ENCODE results near the gene HOXC11. TPM values are rescaled to one million over a fixed set of nuclear protein-coding genes. Genes with fewer than 3 reads are reported as not detected.

The HOXC11 gene
- total RNA-seq, 4 donors from 2014 or later = 0.69 to 3.3 TPM; not detected in 2

DNA sequence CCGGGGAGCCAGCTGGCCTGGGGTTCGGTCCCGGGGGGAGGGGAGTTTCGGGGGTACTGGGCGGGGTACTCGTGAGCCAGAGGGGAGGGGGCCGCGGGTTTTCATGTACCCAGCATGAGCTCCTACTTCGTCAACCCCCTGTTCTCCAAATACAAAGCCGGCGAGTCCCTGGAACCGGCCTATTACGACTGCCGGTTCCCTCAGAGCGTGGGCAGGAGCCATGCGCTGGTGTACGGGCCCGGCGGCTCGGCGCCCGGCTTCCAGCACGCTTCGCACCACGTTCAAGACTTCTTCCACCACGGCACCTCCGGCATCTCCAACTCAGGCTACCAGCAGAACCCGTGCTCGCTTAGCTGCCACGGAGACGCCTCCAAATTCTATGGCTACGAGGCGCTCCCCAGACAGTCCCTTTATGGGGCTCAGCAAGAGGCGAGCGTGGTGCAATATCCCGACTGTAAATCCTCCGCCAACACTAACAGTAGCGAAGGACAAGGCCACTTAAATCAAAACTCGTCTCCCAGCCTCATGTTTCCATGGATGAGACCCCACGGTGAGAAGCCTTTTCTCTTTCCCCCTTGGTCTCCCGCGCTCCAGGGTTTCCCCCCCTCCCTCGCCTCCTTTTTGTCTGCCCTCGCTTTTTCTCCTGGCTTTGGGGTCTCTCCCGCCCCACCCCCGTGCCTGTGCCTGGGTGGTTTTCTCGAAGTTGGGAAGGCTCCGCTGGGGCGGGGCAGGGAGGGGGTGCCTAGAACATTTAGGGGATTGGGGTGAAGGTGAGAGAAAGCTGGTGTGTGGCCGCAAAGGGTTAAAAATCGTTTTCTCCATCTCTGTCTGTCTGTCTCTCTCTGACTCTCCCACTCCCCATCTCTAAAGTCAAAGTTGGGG is 36.5 kb downstream of the HOXC11 start:
- no peaks in the 10 kb centered on the region for H3K9me3 ChIP-seq
- no peak for TF ChIP-seq POLR2A (IDR thresholded peaks at IDR 0.05)
- TF ChIP-seq, protein P1, sequence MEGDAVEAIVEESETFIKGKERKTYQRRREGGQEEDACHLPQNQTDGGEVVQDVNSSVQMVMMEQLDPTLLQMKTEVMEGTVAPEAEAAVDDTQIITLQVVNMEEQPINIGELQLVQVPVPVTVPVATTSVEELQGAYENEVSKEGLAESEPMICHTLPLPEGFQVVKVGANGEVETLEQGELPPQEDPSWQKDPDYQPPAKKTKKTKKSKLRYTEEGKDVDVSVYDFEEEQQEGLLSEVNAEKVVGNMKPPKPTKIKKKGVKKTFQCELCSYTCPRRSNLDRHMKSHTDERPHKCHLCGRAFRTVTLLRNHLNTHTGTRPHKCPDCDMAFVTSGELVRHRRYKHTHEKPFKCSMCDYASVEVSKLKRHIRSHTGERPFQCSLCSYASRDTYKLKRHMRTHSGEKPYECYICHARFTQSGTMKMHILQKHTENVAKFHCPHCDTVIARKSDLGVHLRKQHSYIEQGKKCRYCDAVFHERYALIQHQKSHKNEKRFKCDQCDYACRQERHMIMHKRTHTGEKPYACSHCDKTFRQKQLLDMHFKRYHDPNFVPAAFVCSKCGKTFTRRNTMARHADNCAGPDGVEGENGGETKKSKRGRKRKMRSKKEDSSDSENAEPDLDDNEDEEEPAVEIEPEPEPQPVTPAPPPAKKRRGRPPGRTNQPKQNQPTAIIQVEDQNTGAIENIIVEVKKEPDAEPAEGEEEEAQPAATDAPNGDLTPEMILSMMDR (IDR thresholded peaks at IDR 0.05) = no peak
- H3K27ac ChIP-seq = peak overlapping the region in 1 of 2 donors; percentile 39
- peak overlapping the region in 1 of 2 donors; percentile 47 for H3K4me3 ChIP-seq
- intact Hi-C loops (cut with DNase I; ENCODE audit: low total_unique reads) = loop anchor here (5.0 kb wide), 1 partner anchor 183 kb away; no protein-coding TSS in a partner anchor
- H3K36me3 ChIP-seq = no peaks in the 10 kb centered on the region
- DNase-seq = no peak
- H3K4me1 ChIP-seq = no peaks in the 10 kb centered on the region
- peaks cover 4 to 31% of the 10 kb centered on the region in 2 donors for H3K27me3 ChIP-seq

DNA sequence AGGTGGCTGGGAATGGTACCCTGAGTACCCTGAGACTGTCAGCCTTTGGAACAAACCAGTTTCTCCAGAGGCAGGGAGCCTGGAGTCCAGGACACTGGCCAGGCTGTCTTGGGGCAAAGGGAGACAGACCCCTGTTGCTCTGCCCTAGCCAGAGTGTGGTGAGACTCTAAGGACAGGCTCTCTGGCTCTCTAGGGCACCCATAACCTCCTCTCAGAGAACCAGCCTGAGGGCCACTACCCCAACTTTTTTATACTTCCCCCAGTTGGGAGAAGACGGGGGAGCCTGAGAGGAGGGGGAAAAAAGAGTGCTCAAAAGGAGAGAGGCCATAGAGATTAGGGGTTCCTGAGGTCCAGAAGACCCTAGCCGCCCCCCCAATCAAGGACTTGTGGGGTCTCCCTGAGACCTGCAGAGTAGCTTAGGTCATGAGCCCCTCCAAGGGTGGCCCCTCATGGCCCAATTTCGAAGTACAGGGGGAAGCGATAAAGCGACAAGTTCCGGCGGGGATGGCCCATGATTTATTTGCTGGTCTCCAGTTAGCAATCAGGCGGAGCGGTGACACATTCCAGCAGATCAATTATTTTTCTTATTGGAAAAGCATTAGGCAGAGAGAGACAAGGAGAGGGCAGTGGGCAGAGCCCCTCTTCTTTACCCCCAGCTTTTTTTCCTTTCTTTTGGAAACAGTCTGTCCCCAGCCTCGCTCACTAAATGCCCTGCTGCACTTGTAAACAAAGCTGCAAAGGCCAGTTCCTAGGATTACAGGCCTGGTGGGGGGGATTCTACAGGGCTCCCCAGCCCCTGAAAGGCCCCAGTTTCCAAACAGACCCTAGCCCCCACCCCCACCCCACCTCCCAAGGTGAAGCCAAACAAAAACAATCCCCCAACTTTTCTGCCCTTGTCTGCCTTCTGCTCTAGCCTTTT is 37.4 kb downstream of the HOXC11 start:
- Histone ChIP-seq H3K4me3 (no peak overlapping the region), H3K36me3 (no peaks in the 10 kb centered on the region), H3K27ac (no peak overlapping the region), H3K4me1 (no peaks in the 10 kb centered on the region), H3K9me3 (no peaks in the 10 kb centered on the region), H3K27me3 (peaks cover 4 to 36% of the 10 kb centered on the region in 2 donors)
- intact Hi-C loops (cut with DNase I; ENCODE audit: low total_unique reads) = no loop called here
- no peak for DNase-seq
- TF ChIP-seq POLR2A (IDR thresholded peaks at IDR 0.05) = no peak
- TF ChIP-seq, protein P1 (IDR thresholded peaks at IDR 0.05) = no peak

DNA sequence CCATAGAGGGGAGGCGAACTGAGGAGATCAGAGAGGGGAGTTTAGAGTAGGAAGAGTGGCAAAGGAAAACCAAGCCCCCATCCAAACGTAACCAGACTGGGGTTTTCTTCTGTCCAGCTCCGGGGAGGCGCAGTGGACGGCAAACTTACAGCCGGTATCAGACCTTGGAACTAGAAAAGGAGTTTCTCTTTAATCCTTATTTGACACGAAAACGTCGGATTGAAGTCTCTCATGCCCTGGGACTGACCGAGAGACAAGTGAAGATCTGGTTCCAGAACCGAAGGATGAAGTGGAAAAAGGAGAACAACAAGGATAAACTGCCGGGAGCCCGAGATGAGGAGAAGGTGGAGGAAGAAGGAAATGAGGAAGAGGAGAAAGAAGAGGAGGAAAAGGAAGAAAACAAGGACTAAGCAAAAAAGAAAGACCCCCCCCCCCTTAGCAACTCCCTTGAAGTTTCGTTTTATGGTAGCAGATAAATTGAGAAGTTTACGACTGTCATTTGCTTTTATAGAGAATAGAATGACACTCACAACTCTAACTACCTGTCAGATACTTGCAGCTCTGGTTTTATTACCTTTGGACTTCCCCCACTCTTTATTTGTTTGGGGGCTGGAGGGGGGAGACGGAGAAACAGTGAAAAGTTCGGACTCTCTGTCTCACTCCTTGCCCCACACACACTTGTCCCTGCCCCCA is 38.2 kb downstream of the HOXC11 start:
- H3K4me3 ChIP-seq = peak overlapping the region in 1 of 2 donors; percentile 3
- no peak overlapping the region for H3K27ac ChIP-seq
- no peaks in the 10 kb centered on the region for H3K36me3 ChIP-seq
- intact Hi-C loops (cut with DNase I; ENCODE audit: low total_unique reads) = no loop called here
- H3K4me1 ChIP-seq = no peaks in the 10 kb centered on the region
- H3K9me3 ChIP-seq = no peaks in the 10 kb centered on the region
- DNase-seq = no peak
- no peak for TF ChIP-seq POLR2A (IDR thresholded peaks at IDR 0.05)
- TF ChIP-seq, protein P1 (IDR thresholded peaks at IDR 0.05) = no peak
- peaks cover 0 to 43% of the 10 kb centered on the region in 2 donors for H3K27me3 ChIP-seq

DNA sequence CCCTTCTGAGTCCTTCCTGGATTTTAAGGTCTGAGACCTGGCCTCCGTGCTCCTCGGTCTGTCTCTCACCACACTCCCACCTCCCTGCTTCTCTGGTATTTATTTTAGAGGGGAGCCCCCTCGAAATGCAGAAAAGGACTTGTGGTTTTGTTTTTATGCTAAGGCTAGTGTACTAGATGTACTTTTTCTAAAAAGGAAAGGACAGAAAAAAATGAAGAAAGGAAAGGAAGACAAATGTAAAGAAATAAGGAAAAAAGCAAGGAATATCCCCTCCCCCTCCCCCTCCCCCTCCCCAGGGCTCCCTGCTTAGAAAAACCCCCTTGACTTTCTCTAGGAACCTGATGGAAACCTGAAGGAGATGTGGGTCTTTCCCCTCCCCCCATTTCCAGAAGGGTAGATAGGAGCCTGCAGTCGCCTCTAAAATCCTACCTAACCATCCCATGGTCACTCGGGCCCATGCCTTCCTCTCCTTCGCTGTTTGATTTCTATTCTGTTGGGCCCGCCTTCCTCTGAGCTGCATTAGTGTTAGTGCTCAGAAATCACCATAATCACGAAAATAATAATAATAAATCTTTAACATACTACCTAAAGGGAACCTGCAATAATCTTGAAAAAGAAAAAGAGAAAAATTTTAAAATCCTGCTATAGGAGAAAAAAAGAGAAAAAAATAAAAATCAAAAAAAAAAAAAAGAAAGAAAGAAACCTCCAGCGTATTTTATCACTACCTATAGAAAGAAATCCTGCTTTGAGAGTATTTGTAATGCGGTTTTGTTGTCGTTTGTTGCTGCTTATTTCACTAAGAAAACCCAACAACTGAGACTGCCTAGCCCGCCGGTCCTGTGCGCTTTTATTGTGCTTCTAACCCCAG is 39.0 kb downstream of the HOXC11 start:
- Histone ChIP-seq H3K4me3 (peak overlapping the region in 1 of 2 donors; percentile 3), H3K36me3 (no peaks in the 10 kb centered on the region), H3K27me3 (peaks cover 0 to 37% of the 10 kb centered on the region in 2 donors), H3K9me3 (no peaks in the 10 kb centered on the region), H3K4me1 (no peaks in the 10 kb centered on the region), H3K27ac (no peak overlapping the region)
- no peak for DNase-seq
- TF ChIP-seq POLR2A (IDR thresholded peaks at IDR 0.05) = no peak
- TF ChIP-seq, protein P1 (IDR thresholded peaks at IDR 0.05) = no peak
- intact Hi-C loops (cut with DNase I; ENCODE audit: low total_unique reads) = no loop called here
